T-helper 2 cell treated with Interferon-gamma antibody and Interleukin-4, amounts not matched to agents 5 μg/mL and 100 μg/mL, for 36 hours (primary cell): ENCODE data around the gene SUN3.

Source experiments
- DNase-seq: peaks from one replicate; pipeline ENCODE4 v3.0.0; 2021; ENCODE audit warnings: low spot score
- H3K27ac Mint-ChIP-seq: one replicate; pipeline ENCODE4 v1.8.0; 2021; ENCODE audit warnings: mild to moderate bottlenecking, mixed read lengths
- H3K27me3 Mint-ChIP-seq: one replicate; pipeline ENCODE4 v1.8.0; 2021; ENCODE audit warnings: low read depth, mixed read lengths
- H3K36me3 Mint-ChIP-seq: one replicate; pipeline ENCODE4 v1.8.0; 2021; ENCODE audit warnings: low read depth, mixed read lengths
- H3K4me1 Mint-ChIP-seq: one replicate; pipeline ENCODE4 v1.8.0; 2021; ENCODE audit warnings: low read depth, mixed read lengths
- H3K4me3 Mint-ChIP-seq: one replicate; pipeline ENCODE4 v1.8.0; 2022; ENCODE audit warnings: mild to moderate bottlenecking, moderate library complexity, mixed read lengths
- H3K9me3 Mint-ChIP-seq: one replicate; pipeline ENCODE4 v1.8.0; 2021; ENCODE audit warnings: mixed read lengths

The SUN3 gene

GRCh38 chr7:47941136-47941844, 87.6 kb downstream of the SUN3 start:
- Mint-ChIP-seq H3K4me3 (no peak overlapping the region), H3K9me3 (no peaks in the 10 kb centered on the region), H3K27me3 (no peaks in the 10 kb centered on the region), H3K4me1 (peaks cover 18% of the 10 kb centered on the region), H3K27ac (no peak overlapping the region), H3K36me3 (no peaks in the 10 kb centered on the region)
- DNase-seq, result no peak

GRCh38 chr7:47940088-47941013, 88.6 kb downstream of the SUN3 start:
- no peak for DNase-seq

GRCh38 chr7:47939425-47940036, 89.4 kb downstream of the SUN3 start:
- peaks cover 16% of the 10 kb centered on the region for H3K4me1 Mint-ChIP-seq
- no peaks in the 10 kb centered on the region for H3K27me3 Mint-ChIP-seq
- H3K4me3 Mint-ChIP-seq, result no peak overlapping the region
- no peaks in the 10 kb centered on the region for H3K9me3 Mint-ChIP-seq
- H3K27ac Mint-ChIP-seq, result no peak overlapping the region
- DNase-seq, result no peak
- H3K36me3 Mint-ChIP-seq, result no peaks in the 10 kb centered on the region

More at GRCh38 chr7:47940088-47941013, 88.6 kb downstream of the SUN3 start:
- Mint-ChIP-seq H3K4me3 (no peak overlapping the region), H3K4me1 (peaks cover 17% of the 10 kb centered on the region), H3K27ac (no peak overlapping the region), H3K9me3 (no peaks in the 10 kb centered on the region), H3K27me3 (no peaks in the 10 kb centered on the region), H3K36me3 (no peaks in the 10 kb centered on the region)

GRCh38 chr7:47938574-47939165, 90.2 kb downstream of the SUN3 start:
- Mint-ChIP-seq H3K9me3 (no peaks in the 10 kb centered on the region), H3K27me3 (no peaks in the 10 kb centered on the region), H3K27ac (no peak overlapping the region), H3K36me3 (no peaks in the 10 kb centered on the region), H3K4me1 (peaks cover 16% of the 10 kb centered on the region), H3K4me3 (no peak overlapping the region)
- no peak for DNase-seq

- Mint-ChIP-seq H3K27me3 (no peaks in the 10 kb centered on the region), H3K27ac (peak overlapping the region; percentile 52), H3K4me1 (peaks cover 16% of the 10 kb centered on the region), H3K4me3 (peak overlapping the region; percentile 22), H3K9me3 (no peaks in the 10 kb centered on the region), H3K36me3 (no peaks in the 10 kb centered on the region)
- DNase-seq, result no peak
Measured at GRCh38 chr7:47937711-47938573, 91.0 kb downstream of the SUN3 start.
